ENCODE data around the gene BEST1. TPM values are rescaled to one million over a fixed set of nuclear protein-coding genes. Genes with fewer than 3 reads are reported as not detected.

BEST1 gene
- total and polyA plus RNA-seq, 2 donors (not counting 3 experiments of a cell fraction or from before 2014, with no cell fraction given) = 0.04 TPM; not detected in 1

DNA sequence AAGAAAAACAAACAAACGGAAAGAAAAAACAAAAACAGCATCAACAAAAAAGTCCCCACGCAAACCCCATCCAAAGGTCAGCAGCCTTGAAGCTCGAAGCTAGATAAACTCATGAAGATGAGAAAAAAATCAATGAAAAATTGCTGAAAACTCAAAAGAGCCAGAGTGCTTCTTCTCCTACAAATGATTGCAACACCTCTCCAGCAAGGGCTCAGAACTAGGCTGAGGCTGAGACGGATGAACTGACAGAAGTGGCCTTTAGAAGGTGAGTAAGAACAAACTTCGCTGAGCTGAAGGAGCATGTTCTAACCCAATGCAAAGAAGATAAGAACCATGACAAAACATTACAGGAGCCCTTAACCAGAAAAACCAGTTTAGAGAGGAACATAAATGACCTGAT lies 35.7 kb downstream of the BEST1 start:
- CTCF ChIA-PET = interaction anchor here (0.8 to 1.0 kb wide), 3 partner anchors 88 to 96 kb away, joined by 3 to 4 read pairs (median 3); no protein-coding TSS in a partner anchor
- TF ChIP-seq, protein P1, sequence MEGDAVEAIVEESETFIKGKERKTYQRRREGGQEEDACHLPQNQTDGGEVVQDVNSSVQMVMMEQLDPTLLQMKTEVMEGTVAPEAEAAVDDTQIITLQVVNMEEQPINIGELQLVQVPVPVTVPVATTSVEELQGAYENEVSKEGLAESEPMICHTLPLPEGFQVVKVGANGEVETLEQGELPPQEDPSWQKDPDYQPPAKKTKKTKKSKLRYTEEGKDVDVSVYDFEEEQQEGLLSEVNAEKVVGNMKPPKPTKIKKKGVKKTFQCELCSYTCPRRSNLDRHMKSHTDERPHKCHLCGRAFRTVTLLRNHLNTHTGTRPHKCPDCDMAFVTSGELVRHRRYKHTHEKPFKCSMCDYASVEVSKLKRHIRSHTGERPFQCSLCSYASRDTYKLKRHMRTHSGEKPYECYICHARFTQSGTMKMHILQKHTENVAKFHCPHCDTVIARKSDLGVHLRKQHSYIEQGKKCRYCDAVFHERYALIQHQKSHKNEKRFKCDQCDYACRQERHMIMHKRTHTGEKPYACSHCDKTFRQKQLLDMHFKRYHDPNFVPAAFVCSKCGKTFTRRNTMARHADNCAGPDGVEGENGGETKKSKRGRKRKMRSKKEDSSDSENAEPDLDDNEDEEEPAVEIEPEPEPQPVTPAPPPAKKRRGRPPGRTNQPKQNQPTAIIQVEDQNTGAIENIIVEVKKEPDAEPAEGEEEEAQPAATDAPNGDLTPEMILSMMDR (IDR thresholded peaks at IDR 0.05; ENCODE audit: extremely low read depth in 1 of 2, insufficient read depth in 1 of 2, low read depth in 1 of 2, low read length in 2 of 2) = no peak
- no peak for TF ChIP-seq POLR2A (IDR thresholded peaks at IDR 0.05; ENCODE audit: low read depth, low read length)
- TF ChIP-seq EZH2 (IDR thresholded peaks at IDR 0.05; ENCODE audit: borderline replicate concordance, low read depth, low read length, severe bottlenecking) = no peak
- TF ChIP-seq JUN (IDR thresholded peaks at IDR 0.05; ENCODE audit: borderline replicate concordance, insufficient read depth, insufficient read length, low read depth) = no peak
- TF ChIP-seq FOS (IDR thresholded peaks at IDR 0.05; ENCODE audit: borderline replicate concordance, insufficient read depth, low read length) = no peak
- TF ChIP-seq GATA2 (IDR thresholded peaks at IDR 0.05; ENCODE audit: insufficient read depth, insufficient read length, low read depth, low read length) = no peak
- TF ChIP-seq, protein P2, sequence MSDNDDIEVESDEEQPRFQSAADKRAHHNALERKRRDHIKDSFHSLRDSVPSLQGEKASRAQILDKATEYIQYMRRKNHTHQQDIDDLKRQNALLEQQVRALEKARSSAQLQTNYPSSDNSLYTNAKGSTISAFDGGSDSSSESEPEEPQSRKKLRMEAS (IDR thresholded peaks at IDR 0.05; ENCODE audit: insufficient read depth, insufficient read length) = no peak
- no peak for TF ChIP-seq MYC (IDR thresholded peaks at IDR 0.05; ENCODE audit: low read depth, low read length)
- no peak for TF ChIP-seq POLR2AphosphoS5 (IDR thresholded peaks at IDR 0.05; ENCODE audit: insufficient read depth, low read depth, low read length)
- no peak for FAIRE-seq
- POLR2A ChIA-PET = no interaction called here
- Histone ChIP-seq H3K27me3 (ENCODE audit: control insufficient read depth in 2 of 2, insufficient read depth in 2 of 2, low read length in 2 of 2) (peaks cover 3 to 12% of the 10 kb centered on the region in 2 experiments), H2AFZ (ENCODE audit: low read depth, low read length) (no peak overlapping the region), H3K4me1 (ENCODE audit: control insufficient read depth, extremely low read depth, insufficient read depth, low read length) (no peaks in the 10 kb centered on the region), H3K9ac (replicated peaks; ENCODE audit: extremely low read depth, insufficient read depth, low read length) (no peak overlapping the region), H3K9me3 (replicated peaks; ENCODE audit: control insufficient read depth, insufficient read depth, low read length) (no peaks in the 10 kb centered on the region), H3K4me3 (replicated peaks in 1 of 3; ENCODE audit: insufficient read depth in 1 of 3, low read depth in 1 of 3, low read length in 3 of 3) (no peak overlapping the region), H3K9me1 (replicated peaks; ENCODE audit: control insufficient read depth, extremely low read depth, insufficient read depth, low read length) (no peaks in the 10 kb centered on the region), H4K20me1 (replicated peaks; ENCODE audit: control insufficient read depth, extremely low read depth, insufficient read depth, low read length) (no peaks in the 10 kb centered on the region), H3K4me2 (ENCODE audit: insufficient read depth, low read length) (no peak overlapping the region), H3K27ac (ENCODE audit: insufficient read depth, low read depth, low read length) (no peak overlapping the region), H3K36me3 (ENCODE audit: control insufficient read depth in 2 of 2, extremely low read depth in 1 of 2, insufficient read depth in 2 of 2, low read length in 2 of 2) (no peaks in the 10 kb centered on the region), H3K79me2 (ENCODE audit: control insufficient read depth, insufficient read depth, low read length) (no peaks in the 10 kb centered on the region)
- DNase-seq (ENCODE audit: low read depth, low spot score) = no peak
- intact Hi-C loops (cut with micrococcal nuclease) = no loop called here
- dilution Hi-C loops (cut with MboI; ENCODE audit: extremely low pct_ligation_motif_present, low sequenced_read_pairs) = no loop called here
- no TSS peak for BruUV-seq (replicated peaks)
